ENCODE measurements around the gene NGDN.

The NGDN gene

DNA sequence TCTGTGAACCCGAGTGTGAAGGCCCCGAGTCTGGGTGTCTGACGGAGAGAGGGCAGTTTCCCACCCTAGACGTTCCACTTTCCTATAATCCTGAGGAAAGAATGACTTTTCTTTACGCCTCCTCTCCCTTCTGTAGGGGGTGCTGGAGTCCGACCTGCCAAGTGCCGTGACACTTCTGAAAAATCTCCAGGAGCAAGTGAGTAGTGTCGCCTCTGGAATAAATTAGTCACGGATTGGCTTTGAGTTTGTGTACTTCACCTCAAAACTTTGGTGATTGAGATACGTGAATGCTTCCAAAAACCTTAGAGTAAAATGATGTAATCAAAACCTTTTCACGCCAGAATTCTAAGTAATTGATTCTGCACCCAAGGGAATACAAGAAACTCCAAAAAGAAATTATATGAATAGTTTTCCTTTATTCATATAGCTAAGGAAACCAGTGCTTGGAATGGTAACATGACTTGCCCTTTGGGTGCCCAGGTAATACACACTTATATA is 452 bp downstream of the NGDN start:
- no peak for DNase-seq (ENCODE audit: low spot score)

DNA sequence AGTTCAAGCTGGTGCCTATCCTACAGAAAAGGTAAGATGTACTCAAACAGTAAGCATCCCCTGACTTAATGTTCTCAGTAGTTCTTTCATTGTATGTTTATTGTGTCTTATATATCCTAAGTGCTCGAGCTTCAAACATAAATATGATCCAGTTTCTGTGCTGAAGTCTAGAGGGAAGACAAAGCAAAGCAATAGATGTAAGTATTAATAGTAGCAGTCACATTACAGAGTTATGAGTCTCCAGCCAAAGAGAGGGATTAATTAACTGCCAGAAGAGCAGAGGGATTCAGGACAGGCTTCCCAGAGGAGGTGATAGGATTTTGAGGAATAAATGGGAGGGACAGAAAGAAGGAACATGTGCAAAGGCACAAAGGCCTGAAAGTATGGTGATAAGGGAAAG is 1.4 kb downstream of the NGDN start:
- no peak for DNase-seq (ENCODE audit: low spot score)

DNA sequence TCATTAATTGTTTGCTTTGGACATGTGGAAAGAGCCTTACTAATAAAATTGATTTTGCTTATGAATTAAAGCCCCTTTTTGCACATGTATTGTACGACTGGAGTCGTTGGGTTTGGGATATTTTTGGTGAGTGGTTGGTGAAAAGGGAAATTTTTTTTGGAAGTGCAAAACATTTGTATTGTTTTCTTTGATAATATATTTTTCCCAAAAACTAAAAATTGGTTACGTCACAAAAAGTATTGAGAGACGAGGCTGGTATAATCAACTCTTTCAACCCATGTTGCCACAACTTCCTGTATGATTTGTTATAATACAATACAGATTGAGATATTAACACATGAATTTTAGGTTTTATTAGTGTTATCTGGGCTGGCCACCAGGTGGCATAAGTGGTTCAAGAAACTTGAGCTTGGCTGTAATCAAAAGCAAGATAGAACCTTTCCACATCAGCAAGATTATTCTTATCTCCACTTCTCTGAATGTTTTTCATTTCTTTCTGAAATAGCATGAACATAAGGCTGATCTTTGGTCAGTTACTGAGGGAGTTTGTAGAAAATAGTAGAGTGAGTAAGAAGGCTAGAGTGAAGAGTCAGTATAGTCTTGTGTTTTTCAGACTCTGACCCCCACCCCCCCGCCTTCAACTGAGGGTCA is 8.7 kb downstream of the NGDN start:
- peak; percentile 58 for DNase-seq (ENCODE audit: low spot score)

DNA sequence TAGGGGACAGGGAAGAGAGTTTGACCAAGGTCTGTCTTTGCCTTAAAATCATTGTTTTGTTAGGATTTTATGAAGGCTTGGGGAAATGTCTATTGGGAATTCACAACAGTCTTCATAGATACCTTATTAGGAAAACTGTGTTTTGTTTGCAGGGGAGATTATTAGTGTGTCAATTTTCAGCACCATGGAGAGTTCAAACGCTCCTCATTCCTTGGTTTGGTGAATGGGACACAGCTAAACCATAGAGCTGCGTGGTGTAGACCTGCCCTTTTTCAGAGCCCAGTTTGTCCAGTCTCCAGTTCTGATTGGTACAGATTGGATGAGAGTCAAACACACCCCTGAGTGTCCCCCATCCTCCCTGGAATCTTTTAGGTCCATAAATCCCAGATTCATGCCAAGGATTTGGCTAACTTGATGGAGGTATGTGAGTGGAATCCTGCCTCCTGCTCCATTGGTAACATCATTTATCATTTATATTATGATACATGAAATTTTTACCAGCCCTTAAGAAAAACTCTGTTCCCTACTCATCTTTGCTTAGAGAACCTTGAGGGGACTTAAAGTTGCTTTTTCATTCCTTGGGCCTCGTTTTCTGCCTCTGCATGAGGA is 12.0 kb downstream of the NGDN start:
- no peak for DNase-seq (ENCODE audit: low spot score)

DNA sequence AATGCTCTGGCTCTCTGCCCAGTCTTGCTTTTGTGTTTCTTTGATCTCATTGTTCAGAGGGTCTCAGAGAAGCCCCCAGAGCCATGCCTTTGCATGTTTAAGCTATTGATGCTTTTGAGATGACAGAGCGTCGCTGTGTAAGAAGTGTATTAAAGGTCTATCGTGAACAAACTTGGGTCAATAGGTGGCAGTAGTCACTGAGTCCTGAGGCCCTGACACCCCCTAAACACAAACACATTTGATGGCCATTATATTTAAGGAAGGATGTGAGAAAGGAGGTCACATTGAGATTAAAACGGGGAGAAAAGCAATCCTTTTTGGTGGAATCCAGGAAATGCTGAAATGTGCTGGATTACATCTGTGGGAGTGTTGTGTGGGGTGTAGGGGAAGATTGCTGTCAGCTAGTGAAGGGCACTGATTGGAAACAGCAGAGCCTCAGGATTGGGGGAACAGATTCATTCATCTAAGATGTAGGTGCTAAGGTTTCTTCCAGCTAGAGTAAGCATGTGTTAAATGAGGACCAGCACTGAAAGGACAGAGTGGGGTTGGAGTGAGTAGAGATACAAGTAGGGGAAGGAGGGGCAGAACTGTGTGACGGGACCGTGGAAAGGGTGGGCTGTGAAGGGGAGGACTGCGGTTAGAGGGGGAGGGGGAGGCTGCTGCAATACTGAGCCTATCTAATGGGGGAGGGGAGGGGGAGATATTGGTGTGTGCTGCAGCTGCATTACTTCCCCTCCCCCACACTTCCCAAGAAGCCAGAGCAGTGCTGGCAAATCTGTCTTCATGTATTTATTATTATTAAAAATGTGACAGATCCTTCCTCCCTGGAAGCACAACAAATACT is 12.7 kb downstream of the NGDN start:
- no peak for DNase-seq (ENCODE audit: low spot score)

DNA sequence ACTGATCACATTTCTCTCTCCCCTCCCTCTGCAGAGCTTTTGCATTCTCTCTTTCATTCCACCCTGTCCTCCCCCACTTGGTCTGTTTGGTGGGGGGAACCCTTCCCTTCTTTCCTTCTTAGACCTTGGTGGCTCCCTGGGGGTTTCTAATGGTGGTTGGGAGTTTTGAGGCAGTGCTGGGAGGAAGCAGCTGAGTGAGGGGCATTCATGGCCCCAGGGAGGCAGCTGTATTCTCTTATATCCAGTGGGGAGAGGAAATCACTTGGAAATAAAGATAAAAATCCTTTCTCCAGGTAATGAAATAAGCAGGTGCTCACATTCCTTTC is 13.3 kb downstream of the NGDN start:
- no peak for DNase-seq (ENCODE audit: low spot score)

DNA sequence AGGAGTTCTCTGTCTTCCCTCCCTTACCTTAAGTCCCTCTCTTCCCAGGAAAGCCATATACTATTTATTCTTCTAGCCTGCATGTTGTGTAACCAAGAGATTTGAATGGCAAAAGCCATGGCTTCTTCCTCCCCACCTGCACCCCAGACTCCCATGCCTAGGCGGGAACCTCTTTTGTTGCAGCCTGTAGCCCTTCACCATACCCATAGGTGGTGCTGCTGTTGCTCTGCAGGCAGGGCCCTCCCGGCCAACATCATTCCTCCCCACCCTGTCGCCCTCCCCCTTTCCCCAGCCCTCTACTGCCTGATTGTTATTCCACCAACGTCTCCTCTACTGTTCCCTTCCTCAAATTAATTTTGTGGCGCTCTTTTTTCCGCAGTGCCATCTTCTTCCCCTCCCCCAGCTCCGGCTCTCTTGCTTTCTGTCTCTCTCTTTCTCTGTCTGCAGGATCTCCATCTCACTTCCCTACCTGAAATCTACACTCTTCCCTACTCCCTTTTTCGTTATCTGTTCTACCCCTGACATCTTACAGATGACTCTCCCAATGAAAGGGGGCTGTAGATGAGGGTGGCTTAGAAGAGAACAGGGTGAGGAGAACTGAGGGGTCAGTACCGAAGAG is 13.8 kb downstream of the NGDN start:
- DNase-seq (ENCODE audit: low spot score): no peak

DNA sequence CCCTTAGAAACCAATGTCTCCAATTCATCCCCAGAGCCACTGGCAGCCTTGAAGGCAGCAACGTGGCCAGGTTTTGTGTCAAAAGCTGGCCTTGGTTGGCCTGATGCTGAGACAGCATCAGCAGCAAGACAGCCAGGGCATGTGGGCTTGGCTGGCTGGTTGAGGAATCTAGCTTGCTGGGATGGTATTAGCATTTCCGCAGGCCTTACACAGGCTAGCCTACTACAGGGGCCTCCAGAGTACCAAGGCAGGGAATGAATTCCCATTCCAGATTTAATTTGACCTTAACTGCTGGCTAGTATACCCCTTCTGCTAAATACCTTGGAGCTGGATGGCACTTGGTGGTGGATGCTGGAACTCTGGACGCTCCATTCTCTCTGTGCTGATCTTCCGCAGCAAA is 15.8 kb downstream of the NGDN start:
- no peak for DNase-seq (ENCODE audit: low spot score)

DNA sequence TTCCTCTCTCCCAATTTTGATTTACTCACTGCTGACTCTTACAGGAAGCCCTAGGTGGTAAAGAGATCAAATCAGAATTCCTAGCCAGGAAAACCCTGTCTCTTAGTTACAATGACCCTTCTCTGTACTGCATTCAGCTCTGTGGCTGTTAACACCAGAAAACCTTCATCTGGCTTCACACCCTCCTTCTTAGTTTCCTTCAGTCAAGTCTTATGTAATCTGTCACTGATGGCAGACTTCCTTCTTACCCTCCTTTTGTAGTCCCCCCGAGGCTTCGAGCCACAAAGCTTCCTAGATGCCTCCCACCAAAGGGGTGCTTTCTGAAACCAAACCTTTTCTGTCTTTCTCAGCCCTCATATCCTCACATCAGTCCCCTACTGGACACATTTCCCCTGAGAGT is 16.5 kb downstream of the NGDN start:
- no peak for DNase-seq (ENCODE audit: low spot score)

DNA sequence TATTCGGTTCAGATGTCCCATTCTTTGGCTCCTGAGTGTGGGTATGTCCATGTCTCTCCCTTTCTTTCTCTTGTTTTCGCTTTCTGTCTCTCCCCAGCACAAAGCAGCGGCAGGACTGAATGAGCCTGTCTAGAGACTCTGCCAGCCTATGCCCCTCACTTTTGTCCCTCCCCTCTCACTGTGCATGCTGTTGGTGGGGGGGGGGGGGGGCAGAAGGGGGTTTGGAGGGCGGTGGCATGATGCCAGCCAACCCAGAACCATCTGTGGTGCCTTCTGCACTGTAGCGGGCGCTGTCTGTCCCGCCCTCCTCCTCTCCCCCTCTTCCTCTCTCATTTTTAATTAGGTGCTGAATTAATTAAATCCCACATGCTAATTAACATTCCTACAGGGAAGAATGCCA is 17.7 kb downstream of the NGDN start:
- DNase-seq (ENCODE audit: low spot score): no peak

DNA sequence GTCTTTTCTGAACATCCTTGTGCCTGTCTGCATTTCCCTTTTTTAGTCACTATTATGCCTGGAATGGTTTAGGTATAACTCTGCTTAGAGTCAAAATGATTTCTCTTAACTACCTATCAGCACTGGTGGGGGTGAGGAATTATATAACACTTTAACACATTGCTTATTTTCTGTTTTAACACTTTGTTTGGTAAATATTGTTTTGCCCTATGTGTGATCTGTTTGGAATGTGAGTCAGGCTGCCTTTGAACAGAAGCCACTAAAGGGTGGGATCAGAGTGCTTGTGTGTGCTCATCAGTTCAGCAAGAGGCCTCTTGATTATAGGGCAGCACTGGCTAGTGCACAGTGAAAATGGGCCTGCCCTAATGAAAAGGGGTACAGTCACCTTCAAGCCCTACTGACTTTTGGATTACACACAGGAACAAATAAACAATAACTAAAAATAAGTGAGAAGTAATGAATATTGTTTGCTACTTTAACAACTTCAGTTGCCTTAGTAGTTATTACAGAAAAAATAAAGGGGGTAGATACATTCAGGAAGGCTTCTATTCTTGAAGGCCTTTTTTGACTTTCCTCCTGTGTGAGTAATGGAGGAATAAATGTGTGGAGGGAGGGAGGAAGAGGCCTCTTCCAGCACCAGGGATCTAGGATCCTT is 23.2 kb downstream of the NGDN start:
- no peak for DNase-seq (ENCODE audit: low spot score)

DNA sequence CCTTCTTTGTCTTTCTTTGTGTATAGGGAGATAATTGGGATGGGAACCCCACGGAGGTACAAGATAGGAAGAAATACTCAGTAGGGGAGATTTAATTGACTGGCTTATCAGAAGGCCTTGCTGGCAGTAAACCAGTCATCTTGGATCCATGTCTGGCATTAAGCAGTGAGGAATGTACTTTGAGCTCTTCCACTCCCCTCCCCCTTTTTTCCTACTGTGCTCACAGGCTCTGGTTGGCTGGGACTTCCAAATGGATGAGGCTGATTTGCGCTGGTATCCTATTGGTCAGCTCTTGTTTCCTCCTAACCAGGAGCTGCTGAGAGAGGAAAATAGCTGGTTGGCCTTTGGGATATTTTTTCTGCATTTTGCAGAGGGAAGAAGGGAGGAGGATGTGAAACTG is 24.7 kb downstream of the NGDN start:
- no peak for DNase-seq (ENCODE audit: low spot score)

DNA sequence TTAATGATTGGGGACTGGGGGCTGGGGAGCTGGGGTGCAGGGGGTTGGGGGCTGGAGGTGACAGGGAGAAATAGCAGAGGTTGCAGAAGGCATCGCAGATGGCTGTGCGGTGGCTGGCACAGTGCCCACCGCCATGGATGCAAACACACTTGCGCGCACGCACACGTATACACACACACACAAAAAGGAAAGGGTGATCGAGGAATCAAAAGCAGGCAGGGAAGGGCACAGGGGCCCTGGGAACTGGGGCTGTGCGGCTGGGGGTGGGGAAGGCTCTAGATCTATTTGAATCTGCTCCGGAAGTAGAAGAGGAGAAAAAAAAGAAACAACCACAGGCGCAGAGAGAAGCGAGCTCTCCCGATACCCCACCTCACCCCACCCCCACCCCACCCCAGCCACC is 42.7 kb downstream of the NGDN start:
- peak; percentile 9 for DNase-seq (ENCODE audit: low spot score)

DNA sequence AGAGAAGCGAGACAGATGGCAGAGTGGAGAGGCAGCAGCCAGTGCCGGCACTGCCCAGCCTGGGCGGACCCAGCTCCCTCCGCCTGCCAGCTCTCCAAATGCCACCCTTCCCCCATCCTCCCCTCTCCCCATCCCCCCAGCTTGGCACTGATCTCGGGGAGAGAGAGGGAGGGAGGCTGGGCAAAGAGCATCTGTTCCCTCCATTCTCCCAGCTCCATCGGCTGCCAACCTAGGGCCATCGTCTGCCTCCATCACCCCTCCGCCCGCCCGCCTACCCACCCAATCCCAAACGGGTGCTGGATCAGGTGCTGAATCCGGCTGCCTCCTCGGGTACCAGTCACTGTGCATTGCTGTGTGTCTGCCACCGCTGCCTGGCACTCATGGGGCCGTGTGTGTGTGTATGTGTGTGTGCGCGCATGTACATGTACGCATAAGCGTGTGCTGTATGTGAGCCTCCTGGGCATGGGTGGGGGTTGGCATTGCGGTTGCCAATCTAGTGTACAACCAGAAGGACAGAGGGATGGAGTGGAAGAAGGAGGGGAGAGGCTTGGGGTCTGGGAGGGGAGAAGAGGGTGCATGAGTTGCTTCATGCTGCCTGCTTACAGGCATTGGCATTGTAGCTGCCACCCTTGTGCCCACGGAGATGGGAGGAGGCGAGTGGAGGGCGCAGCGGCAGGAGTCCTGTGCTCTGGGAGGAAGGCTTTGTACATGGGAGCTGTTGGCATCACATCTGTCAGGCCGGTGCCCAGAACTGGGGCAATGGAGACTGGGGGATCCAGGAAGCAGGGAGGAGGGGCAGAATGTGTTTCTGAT is 43.7 kb downstream of the NGDN start:
- DNase-seq (ENCODE audit: low spot score): no peak

DNA sequence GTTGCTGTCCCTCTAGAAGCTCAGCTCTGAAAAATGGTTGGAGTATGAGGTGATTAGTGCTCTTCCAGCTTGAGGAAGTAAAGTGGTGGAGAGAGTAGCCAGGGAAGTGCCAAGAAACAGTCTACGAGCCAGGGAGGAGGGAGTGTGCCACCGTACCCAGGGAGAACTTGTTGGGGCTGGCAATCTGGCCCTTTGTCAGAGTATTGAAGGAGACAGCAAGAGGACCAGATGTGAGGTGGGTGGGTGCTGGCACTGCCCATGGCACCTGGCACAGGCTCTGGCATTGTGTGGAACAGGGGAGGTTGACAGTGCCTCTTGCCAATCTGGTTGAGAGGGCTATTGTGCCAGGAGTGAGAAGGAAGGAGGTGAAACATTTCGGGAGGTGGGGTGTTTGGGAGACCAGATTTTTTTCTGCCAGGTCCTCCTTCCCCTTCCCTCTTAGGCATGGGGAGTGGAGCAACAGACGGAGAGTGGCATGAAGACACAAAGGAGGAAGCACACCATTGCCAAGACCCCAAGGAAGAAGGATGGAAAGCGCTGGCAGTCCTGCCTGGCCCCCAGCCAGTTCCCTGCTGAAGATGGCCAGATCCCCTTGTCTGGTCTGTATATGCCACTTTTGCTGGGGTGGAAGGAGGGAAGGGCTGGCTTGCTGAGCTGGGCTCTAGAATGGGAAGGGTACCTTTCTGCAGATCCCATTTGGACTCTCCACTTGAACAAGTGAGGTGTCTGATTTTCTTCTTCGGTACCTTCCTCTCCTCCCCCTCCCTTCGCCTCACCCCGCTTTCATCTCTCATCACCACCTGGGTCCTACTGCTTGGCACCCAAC is 44.5 kb downstream of the NGDN start:
- DNase-seq (ENCODE audit: low spot score): no peak

DNA sequence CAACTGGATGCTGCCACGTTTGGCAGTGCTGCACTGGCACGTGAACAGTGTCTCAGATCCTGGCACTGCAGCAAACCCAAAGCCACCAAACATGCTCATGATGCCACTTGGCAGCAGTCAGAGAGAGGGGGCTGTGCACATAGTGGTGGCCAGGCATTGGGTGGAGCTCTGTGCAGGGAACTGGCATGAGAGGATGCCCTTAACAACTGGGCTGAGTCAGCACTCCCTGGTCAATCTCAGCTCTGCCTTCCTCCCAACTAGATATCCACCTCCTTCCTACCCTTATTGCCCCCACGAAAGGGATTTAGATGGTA is 45.1 kb downstream of the NGDN start:
- DNase-seq (ENCODE audit: low spot score): no peak

DNA sequence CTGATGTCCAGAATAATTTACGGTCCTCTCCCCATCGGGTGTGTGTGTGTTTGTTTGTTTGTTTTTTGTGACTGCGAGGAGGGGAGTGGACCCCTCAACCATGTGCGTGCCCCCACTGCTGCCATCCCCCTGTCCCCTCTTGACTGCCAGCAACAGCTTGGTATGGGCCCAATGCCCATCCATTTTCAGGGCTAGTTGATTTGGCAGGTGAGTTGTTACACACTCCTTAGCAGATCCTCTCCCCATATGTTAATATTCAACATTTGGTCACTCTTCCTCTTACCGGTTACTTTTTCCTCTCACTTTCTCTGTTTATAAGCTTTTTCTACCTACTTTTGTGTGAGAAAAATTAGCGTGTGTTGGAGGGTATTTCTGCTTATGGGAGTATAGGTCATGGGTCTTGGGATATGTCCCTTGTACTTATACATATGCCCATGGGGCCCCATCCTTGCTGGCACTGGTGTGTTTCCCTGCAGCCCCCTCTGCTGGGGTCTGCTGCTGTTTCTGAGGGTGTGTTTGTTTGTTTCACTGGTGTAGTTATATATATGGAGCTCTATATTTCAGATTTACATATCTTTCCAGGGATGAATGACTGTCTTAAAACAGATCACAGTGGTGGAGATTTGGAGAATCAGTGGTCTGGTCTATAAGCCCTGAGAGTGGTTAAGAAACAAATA is 48.3 kb downstream of the NGDN start:
- no peak for DNase-seq (ENCODE audit: low spot score)

DNA sequence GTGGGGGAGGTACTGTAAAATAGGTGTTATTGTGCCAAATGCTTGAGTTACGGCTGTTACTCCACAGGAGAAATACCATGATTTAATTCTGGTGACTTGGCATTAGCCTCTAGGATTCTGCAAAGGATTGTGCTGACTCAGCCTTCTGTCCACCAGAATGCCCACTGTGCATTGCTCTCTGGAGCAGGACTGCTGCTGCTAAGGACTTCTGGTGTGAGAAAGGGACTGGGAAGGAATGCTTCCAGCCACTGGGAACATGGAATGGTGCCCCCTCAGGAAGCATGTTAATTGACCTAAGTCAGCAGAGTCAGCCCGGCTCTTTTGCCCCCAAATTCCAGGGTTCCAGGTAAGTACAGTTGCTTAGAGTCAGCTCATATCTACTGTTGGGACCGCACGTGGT is 49.2 kb downstream of the NGDN start:
- DNase-seq (ENCODE audit: low spot score): no peak

DNA sequence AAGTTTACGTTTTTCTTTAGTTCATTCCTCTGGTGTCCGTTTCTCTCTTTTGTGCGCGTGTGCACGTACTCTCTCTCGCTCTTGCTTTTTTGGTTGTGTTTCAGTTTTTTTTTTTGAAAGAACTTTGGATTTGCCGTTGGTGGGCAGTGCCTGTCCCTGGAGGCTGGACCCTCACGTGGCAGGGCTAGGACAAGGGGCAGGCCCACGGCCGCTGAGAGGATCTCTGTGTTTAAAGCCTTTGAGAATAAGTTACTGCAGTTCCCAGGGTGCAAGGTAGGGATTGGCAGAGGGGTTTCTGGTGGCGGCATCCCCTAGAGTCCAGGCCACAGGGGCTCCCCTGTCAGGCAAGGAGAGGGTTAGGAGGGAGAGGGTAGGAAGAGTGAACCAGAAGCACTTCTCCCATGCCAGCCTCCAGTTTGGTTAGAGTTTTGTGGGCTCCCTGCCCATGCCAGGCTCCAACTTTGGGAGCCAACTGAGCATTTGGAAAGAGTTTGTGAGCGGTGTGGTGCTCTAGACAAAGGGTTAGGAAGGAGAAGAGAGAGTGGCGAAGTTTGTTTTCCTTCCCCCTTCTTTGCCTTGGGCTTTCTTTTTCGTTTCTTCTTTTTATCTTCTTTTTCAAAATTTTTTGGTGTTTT is 51.5 kb downstream of the NGDN start:
- no peak for DNase-seq (ENCODE audit: low spot score)
